Caco-2 (cell line): ENCODE results near the gene HECTD1. TPM values are rescaled to one million over a fixed set of nuclear protein-coding genes. Genes with fewer than 3 reads are reported as not detected.
"Not testable (repeated sequence)": the region's sequence is repeated elsewhere in the genome, so short reads cannot be mapped to it uniquely, and the experiment has no call there.

ENCODE experiments used
- BruUV-seq: library from RNA; stranded (reverse); fragments of 400-500 nt; replicated peaks from 2 replicates; lab custom pipeline; 2021; lab: Mats Ljungman, UMichigan
- CTCF ChIA-PET: fragments of 300-600 bp; sonication (Branson Sonifier 250); formaldehyde crosslinking; loops from one replicate; lab custom pipeline; 2022; ENCODE audit warnings: antibody characterized with exemption; lab: Charles Lee
- POLR2A ChIA-PET: fragments of 300-600 bp; sonication (Branson Sonifier 250); formaldehyde crosslinking; loops from one replicate; lab custom pipeline; 2022; ENCODE audit warnings: antibody characterized with exemption; lab: Charles Lee
- DNase-seq, 2 experiments: peaks; one replicate each; pipeline versions ENCODE4 v3.0.0 to v3.0.0-alpha.2; 2020 to 2022
- H3K27me3 ChIP-seq: replicated peaks from 2 replicates; pipeline ENCODE4 v1.6.0; 2011; ENCODE audit warnings: low read length; ENCODE audit not compliant: control insufficient read depth, insufficient read depth
- H3K36me3 ChIP-seq: 2 replicates; pipeline ENCODE4 v1.5.1; 2011; ENCODE audit warnings: low read length; ENCODE audit not compliant: control insufficient read depth, insufficient read depth
- H3K4me1 ChIP-seq: fragments of 250-450 bp; sonication (Bioruptor Pico); 2 replicates; pipeline ENCODE4 v1.5.1; 2020; ENCODE audit warnings: mild to moderate bottlenecking
- H3K4me3 ChIP-seq: 2 replicates; pipeline ENCODE4 v1.5.1; 2011; ENCODE audit warnings: low read depth, mild to moderate bottlenecking, control low read depth, low read length
- H3K9me3 ChIP-seq: fragments of 250-450 bp; sonication (Bioruptor Pico); 2 replicates; pipeline ENCODE4 v1.5.1; 2020; ENCODE audit warnings: mild to moderate bottlenecking, moderate library complexity
- H3K27ac Mint-ChIP-seq: one replicate; pipeline ENCODE4 v1.8.0; 2022; ENCODE audit warnings: mixed read lengths; ENCODE audit not compliant: unreplicated experiment
- H3K27me3 Mint-ChIP-seq: one replicate; pipeline ENCODE4 v1.8.0; 2022; ENCODE audit warnings: mixed read lengths; ENCODE audit not compliant: insufficient read depth, unreplicated experiment
- H3K36me3 Mint-ChIP-seq: one replicate; pipeline ENCODE4 v1.8.0; 2022; ENCODE audit warnings: mild to moderate bottlenecking, mixed read lengths; ENCODE audit not compliant: insufficient read depth, unreplicated experiment
- H3K4me1 Mint-ChIP-seq: one replicate; pipeline ENCODE4 v1.8.0; 2022; ENCODE audit warnings: low read depth, mixed read lengths; ENCODE audit not compliant: unreplicated experiment
- H3K4me3 Mint-ChIP-seq: one replicate; pipeline ENCODE4 v1.8.0; 2022; ENCODE audit warnings: mild to moderate bottlenecking, moderate library complexity, mixed read lengths; ENCODE audit not compliant: unreplicated experiment
- H3K9me3 Mint-ChIP-seq: one replicate; pipeline ENCODE4 v1.8.0; 2022; ENCODE audit warnings: mixed read lengths; ENCODE audit not compliant: unreplicated experiment
- CTCF ChIP-seq, 2 experiments: fragments of 200-600 bp in 1 of 2; IDR thresholded peaks; 1 replicate in 1 of 2; 2 replicates in 1 of 2; pipeline versions ENCODE4 v1.5.1 to v1.8.0; 2011 to 2022; ENCODE audit warnings: antibody characterized with exemption in 1 of 2, control low read depth in 1 of 2, inconsistent platforms in 1 of 2, low read depth in 1 of 2, low read length in 1 of 2, mild to moderate bottlenecking in 1 of 2, moderate library complexity in 1 of 2; ENCODE audit not compliant: insufficient read depth in 1 of 2, severe bottlenecking in 1 of 2, unreplicated experiment in 1 of 2
- intact Hi-C: fragments of 100-400 bp; cut with micrococcal nuclease; formaldehyde crosslinking; loops from one replicate; pipeline ENCODE4 v1.10.0; 2022; ENCODE audit not compliant: unreplicated experiment
- total RNA-seq: library from RNA; stranded (reverse); gene quantifications from 2 replicates; pipeline ENCODE4 v1.2.3, GENCODE V29; 2022

HECTD1 gene
- total RNA-seq, 1 experiment from 2014 or later = 146 TPM

- Mint-ChIP-seq H3K27me3 (no peaks in the 10 kb centered on the region), H3K4me1 (peaks cover 8% of the 10 kb centered on the region), H3K4me3 (no peak overlapping the region), H3K36me3 (no peaks in the 10 kb centered on the region), H3K27ac (no peak overlapping the region), H3K9me3 (no peaks in the 10 kb centered on the region)
- Histone ChIP-seq H3K4me1 (no peaks in the 10 kb centered on the region; the same call in 1 of the 2 replicates), H3K4me3 (no peak overlapping the region), H3K9me3 (no peaks in the 10 kb centered on the region), H3K36me3 (no peaks in the 10 kb centered on the region), H3K27me3 (no peaks in the 10 kb centered on the region)
- ChIA-PET CTCF (no interaction called here), POLR2A (no interaction called here)
- no peak for TF ChIP-seq CTCF (IDR thresholded peaks at IDR 0.05; ENCODE audit: insufficient read depth in 1 of 2, low read depth in 1 of 2, low read length in 1 of 2, severe bottlenecking in 1 of 2, unreplicated experiment in 1 of 2)
- BruUV-seq = no TSS peak
- DNase-seq = no peak
- intact Hi-C loops = no loop called here
Measured at GRCh38 chr14:31057701-31058364, 149.8 kb downstream of the HECTD1 start.

- Histone ChIP-seq H3K27me3 (no peaks in the 10 kb centered on the region), H3K36me3 (no peaks in the 10 kb centered on the region), H3K4me3 (no peak overlapping the region), H3K4me1 (no peaks in the 10 kb centered on the region; the same call in 1 of the 2 replicates), H3K9me3 (no peaks in the 10 kb centered on the region)
- CTCF ChIA-PET = no interaction called here
- H3K4me3 Mint-ChIP-seq = no peak overlapping the region
- TF ChIP-seq CTCF (IDR thresholded peaks at IDR 0.05; ENCODE audit: insufficient read depth in 1 of 2, low read depth in 1 of 2, low read length in 1 of 2, severe bottlenecking in 1 of 2, unreplicated experiment in 1 of 2) = no peak
- H3K4me1 Mint-ChIP-seq = peaks cover 8% of the 10 kb centered on the region
- no peaks in the 10 kb centered on the region for H3K36me3 Mint-ChIP-seq
- intact Hi-C loops = no loop called here
- BruUV-seq = no TSS peak
- no peak overlapping the region for H3K27ac Mint-ChIP-seq
- H3K9me3 Mint-ChIP-seq = no peaks in the 10 kb centered on the region
- no peak for DNase-seq
- H3K27me3 Mint-ChIP-seq = no peaks in the 10 kb centered on the region
- POLR2A ChIA-PET = no interaction called here
Measured at GRCh38 chr14:31057035-31057434, 150.6 kb downstream of the HECTD1 start.

- H3K4me1 ChIP-seq, H3K27me3 ChIP-seq, BruUV-seq, intact Hi-C loops, DNase-seq, CTCF ChIA-PET, H3K36me3 Mint-ChIP-seq, H3K9me3 ChIP-seq, H3K9me3 Mint-ChIP-seq, H3K27me3 Mint-ChIP-seq, POLR2A ChIA-PET, H3K4me3 ChIP-seq, H3K27ac Mint-ChIP-seq, H3K36me3 ChIP-seq, H3K4me1 Mint-ChIP-seq, H3K4me3 Mint-ChIP-seq: not testable (repeated sequence)
Measured at GRCh38 chr14:31052905-31053586, 154.5 kb downstream of the HECTD1 start.
